Right lobe of liver (tissue), 6 donors: ENCODE measurements around the gene FANCC. TPM values are rescaled to one million over a fixed set of nuclear protein-coding genes. Genes with fewer than 3 reads are reported as not detected.
"Not testable (repeated sequence)": the region's sequence is repeated elsewhere in the genome, so short reads cannot be mapped to it uniquely, and the experiment has no call there.

ENCODE experiments used
- ATAC-seq, 4 donors: fragments of 200-7000 bp; cut with Tn5 transposase; one replicate each; pipeline ENCODE4 v1.9.1; 2020; ENCODE audit warnings: mild to moderate bottlenecking in 4 of 4, moderate library complexity in 4 of 4
- DNase-seq, 3 donors: peaks; one replicate each; pipeline ENCODE4 v3.0.0-alpha.2; 2020
- H3K27ac ChIP-seq, 3 donors: fragments of 200-600 bp; one replicate each; pipeline ENCODE4 v1.8.0; 2022
- H3K27me3 ChIP-seq, 2 donors: fragments of 200-600 bp; one replicate each; pipeline ENCODE4 v1.8.0; 2022
- H3K36me3 ChIP-seq, 4 donors: fragments of 200-600 bp; sonication (generic) in 1 of 4; one replicate each; pipeline versions ENCODE4 v1.5.1 to v1.8.0; 2017 to 2022; ENCODE audit warnings: control low read depth in 1 of 4
- H3K4me1 ChIP-seq, 4 donors: fragments of 200-600 bp; sonication (generic) in 1 of 4; one replicate each; pipeline versions ENCODE4 v1.5.1 to v1.8.0; 2017 to 2022; ENCODE audit warnings: control low read depth in 1 of 4
- H3K4me3 ChIP-seq, 3 donors: fragments of 200-600 bp; one replicate each; pipeline ENCODE4 v1.8.0; 2022
- H3K9me3 ChIP-seq, 4 donors: fragments of 200-600 bp; sonication (generic) in 1 of 4; one replicate each; pipeline versions ENCODE4 v1.5.1 to v1.8.0; 2017 to 2022; ENCODE audit warnings: control low read depth in 1 of 4
- CTCF ChIP-seq, 4 donors: fragments of 200-600 bp in 3 of 4; fragments of 450-650 bp in 1 of 4; IDR thresholded peaks; one replicate each; pipeline versions ENCODE4 v1.5.1 to v1.8.0; 2016 to 2022; ENCODE audit warnings: antibody characterized with exemption in 4 of 4, mild to moderate bottlenecking in 2 of 4
- POLR2A ChIP-seq: fragments of 450-650 bp; IDR thresholded peaks from one replicate; pipeline ENCODE4 v1.6.1; 2017; ENCODE audit warnings: antibody characterized with exemption, mild to moderate bottlenecking
- WGBS: methylation state at CpG from one replicate; pipeline ENCODE4 v1.1.6; 2018; ENCODE audit warnings: low coverage, low lambda C conversion rate; ENCODE audit not compliant: insufficient coverage; ENCODE audit errors: missing lambda C conversion rate; 5-methylcytosine and 5-hydroxymethylcytosine counted together
- intact Hi-C, 2 donors: fragments of 100-400 bp; cut with DNase I; formaldehyde crosslinking; loops; one replicate each; pipeline versions ENCODE4 v1.11.2 to v1.14.1; 2022
- total RNA-seq, 6 experiments: library from RNA; depleted of rRNA in 2 of 6; stranded (reverse); fragments of >200 nt in 2 of 6; fragmentation: NEBNext Ultra II Directional in 3 of 6; extraction: Animal tissue kit (Norgen Biotek cat#: 25700) in 3 of 6; gene quantifications; one replicate each; pipeline versions ENCODE4 v1.1.0 to v1.2.4, GENCODE V29; 2016 to 2023
- donor health status: DM: no; HTN: yes; CAD: no.
- donor health status: DM: no; HTN: no; CAD: no.
- donor health status: DM: no; HTN: no; CAD: no.
- donor health status: DM: no; HTN: yes; CAD: no.
- donor health status: DM: no; HTN: yes; CAD: no.

Gene FANCC
- total RNA-seq, 6 experiments from 2014 or later, result 8.1 to 27.9 (median 13.2) TPM

GRCh38 chr9:95204710-95205109 lies 112.8 kb downstream of the FANCC start:
- Histone ChIP-seq H3K36me3 (no peaks in the 10 kb centered on the region), H3K27ac (no peak overlapping the region), H3K9me3 (no peaks in the 10 kb centered on the region), H3K4me1 (no peaks in the 10 kb centered on the region), H3K4me3 (no peak overlapping the region), H3K27me3 (no peaks in the 10 kb centered on the region)
- DNase-seq (no peak), ATAC-seq (no peak)
- 66% methylated on average over 2 of the region's 2 CpGs for WGBS
- TF ChIP-seq CTCF (IDR thresholded peaks at IDR 0.05), result no peak
- TF ChIP-seq POLR2A, result no peak
- intact Hi-C loops, result no loop called here

GRCh38 chr9:95204310-95204709 lies 113.2 kb downstream of the FANCC start:
- no peaks in the 10 kb centered on the region for H3K9me3 ChIP-seq
- H3K4me3 ChIP-seq, result no peak overlapping the region
- DNase-seq (no peak), ATAC-seq (no peak)
- H3K36me3 ChIP-seq, result no peaks in the 10 kb centered on the region
- TF ChIP-seq CTCF (IDR thresholded peaks at IDR 0.05), result no peak
- no peak for TF ChIP-seq POLR2A
- H3K27ac ChIP-seq, result no peak overlapping the region
- WGBS, result 96% methylated on average over 3 of the region's 3 CpGs
- no peaks in the 10 kb centered on the region for H3K4me1 ChIP-seq
- intact Hi-C loops, result no loop called here
- no peaks in the 10 kb centered on the region for H3K27me3 ChIP-seq

GRCh38 chr9:95203019-95203418 lies 114.5 kb downstream of the FANCC start:
- ATAC-seq, H3K27me3 ChIP-seq, H3K27ac ChIP-seq, H3K9me3 ChIP-seq, H3K4me3 ChIP-seq, intact Hi-C loops, H3K36me3 ChIP-seq, H3K4me1 ChIP-seq, DNase-seq: not testable (repeated sequence)
- 92% methylated on average over 2 of the region's 2 CpGs for WGBS

- H3K27ac ChIP-seq, result no peak overlapping the region
- no peaks in the 10 kb centered on the region for H3K36me3 ChIP-seq
- no peaks in the 10 kb centered on the region for H3K27me3 ChIP-seq
- no peak for TF ChIP-seq CTCF (IDR thresholded peaks at IDR 0.05)
- no peak for TF ChIP-seq POLR2A
- intact Hi-C loops, result no loop called here
- H3K9me3 ChIP-seq, result no peaks in the 10 kb centered on the region
- WGBS, result 95% methylated on average over 5 of the region's 5 CpGs
- DNase-seq (no peak), ATAC-seq (no peak)
- no peak overlapping the region for H3K4me3 ChIP-seq
- H3K4me1 ChIP-seq, result peaks cover 0 to 4% (median 0%) of the 10 kb centered on the region in 4 donors
These were observed 115.3 kb downstream of the FANCC start for GRCh38 chr9:95202076-95202681.

GRCh38 chr9:95201206-95201605 lies 116.3 kb downstream of the FANCC start:
- no peaks in the 10 kb centered on the region for H3K27me3 ChIP-seq
- H3K27ac ChIP-seq, result no peak overlapping the region
- H3K9me3 ChIP-seq, result no peaks in the 10 kb centered on the region
- H3K4me3 ChIP-seq, result no peak overlapping the region
- DNase-seq, result no peak
- H3K36me3 ChIP-seq, result no peaks in the 10 kb centered on the region
- peaks cover 0 to 4% (median 0%) of the 10 kb centered on the region in 4 donors for H3K4me1 ChIP-seq
- intact Hi-C loops, result no loop called here
- WGBS, result 94% methylated on average over 4 of the region's 4 CpGs
- no peak for TF ChIP-seq POLR2A
- TF ChIP-seq CTCF (IDR thresholded peaks at IDR 0.05), result no peak
- no peak for ATAC-seq
